C4-2B (cell line): ENCODE results near the gene ARNT2.

ENCODE experiments used
- H3K27ac ChIP-seq: fragments of 450-650 bp; 2 replicates; pipeline ENCODE4 v1.5.1; 2017
- CTCF ChIP-seq: fragments of 450-650 bp; conservative IDR thresholded peaks from 2 replicates; pipeline ENCODE4 v1.5.1; 2017; ENCODE audit warnings: mild to moderate bottlenecking
- ZFX ChIP-seq: fragments of 450-650 bp; IDR thresholded peaks from 2 replicates; pipeline ENCODE4 v1.6.1; 2017

Gene ARNT2

DNA sequence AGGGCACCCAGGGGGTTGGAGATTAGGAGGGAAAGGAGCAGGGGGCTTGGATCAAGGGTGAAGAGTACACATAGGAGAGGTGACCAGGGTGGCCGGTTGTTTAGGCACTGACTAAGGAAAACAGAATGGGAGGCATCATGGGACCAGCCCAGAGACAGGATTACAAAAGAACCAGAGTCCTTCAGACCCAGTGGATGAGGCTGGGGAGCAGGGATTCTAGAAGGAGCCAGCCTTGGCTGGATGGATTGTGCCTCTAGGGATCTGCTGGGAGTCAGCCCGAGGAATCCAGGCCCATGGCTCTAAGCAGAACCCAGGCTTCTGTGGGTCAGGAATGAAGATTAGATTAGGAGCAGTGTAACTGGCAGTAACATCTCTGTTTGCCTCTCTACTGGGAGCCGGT is 98.6 kb downstream of the ARNT2 start:
- TF ChIP-seq ZFX (no peak), CTCF (no peak)
- no peak overlapping the region for H3K27ac ChIP-seq

DNA sequence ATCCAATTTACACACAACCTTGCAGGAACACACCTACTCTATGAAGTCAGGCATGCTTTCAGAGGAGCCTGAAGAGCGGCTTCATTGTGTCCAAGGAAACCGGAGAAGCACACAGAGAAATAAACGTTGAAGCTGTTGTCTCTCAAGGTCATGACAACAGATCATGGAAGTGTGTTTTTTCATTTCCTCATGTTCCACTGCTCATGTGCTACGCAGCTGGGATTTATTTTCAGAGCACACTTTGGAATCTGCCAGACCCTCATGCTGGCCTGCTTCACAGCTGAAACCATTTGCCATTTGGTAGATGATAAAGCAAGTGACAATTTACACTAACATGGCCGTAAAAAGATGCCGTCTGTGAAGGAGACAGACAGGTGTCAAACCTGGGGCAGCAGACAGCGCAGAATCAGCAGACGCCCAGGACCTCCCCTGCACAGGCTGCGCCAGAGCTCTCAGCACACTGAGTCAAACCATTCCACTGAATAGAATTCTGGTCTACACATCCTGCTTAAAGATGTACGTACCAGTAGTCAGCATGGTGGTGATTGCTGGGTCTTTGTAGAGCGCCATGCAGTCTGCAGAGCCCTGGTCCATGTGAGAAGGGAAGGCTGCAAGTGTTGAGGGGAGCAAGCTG is 99.3 kb downstream of the ARNT2 start:
- no peak for TF ChIP-seq CTCF
- no peak for TF ChIP-seq ZFX
- H3K27ac ChIP-seq = no peak overlapping the region

GRCh38 chr15:80504931-80505330 is 100.7 kb downstream of the ARNT2 start:
- TF ChIP-seq CTCF (no peak), ZFX (no peak)
- no peak overlapping the region for H3K27ac ChIP-seq

DNA sequence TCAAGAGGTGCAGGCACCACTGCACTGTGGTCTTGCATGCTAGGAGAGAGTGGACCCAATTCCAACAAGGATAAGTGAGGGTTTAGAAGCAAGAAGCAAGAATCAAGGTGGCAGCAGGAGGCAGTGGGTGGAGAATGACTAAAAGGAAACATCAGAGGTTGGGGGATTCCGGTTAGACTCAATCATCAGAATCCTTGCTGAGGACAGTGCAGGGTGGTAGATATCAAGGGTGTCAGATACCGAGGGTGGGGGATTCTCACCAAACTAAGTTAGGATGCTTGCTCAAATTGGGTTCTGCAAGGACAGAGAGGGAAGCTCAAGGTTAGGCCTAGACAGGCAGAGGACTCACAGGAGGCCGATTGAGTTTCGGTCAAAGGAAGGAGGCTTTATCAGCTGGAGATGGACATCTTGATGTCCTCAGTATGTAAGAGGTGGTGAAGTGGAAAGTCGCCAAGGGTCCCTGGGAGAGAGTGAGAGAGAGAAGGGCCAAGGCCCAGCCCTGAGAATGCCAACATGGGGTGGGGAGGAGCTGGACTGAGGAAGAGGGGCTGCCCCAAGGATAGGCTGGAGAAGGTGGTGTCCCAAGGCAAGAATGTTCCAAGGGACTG is 102.2 kb downstream of the ARNT2 start:
- H3K27ac ChIP-seq = no peak overlapping the region
- TF ChIP-seq ZFX (no peak), CTCF (no peak)

- TF ChIP-seq ZFX = no peak
- TF ChIP-seq CTCF = no peak
- no peak overlapping the region for H3K27ac ChIP-seq
Observed at GRCh38 chr15:80507131-80507530, 102.9 kb downstream of the ARNT2 start.

GRCh38 chr15:80507638-80508316 is 103.6 kb downstream of the ARNT2 start:
- H3K27ac ChIP-seq = no peak overlapping the region
- TF ChIP-seq CTCF = no peak
- TF ChIP-seq ZFX = no peak

DNA sequence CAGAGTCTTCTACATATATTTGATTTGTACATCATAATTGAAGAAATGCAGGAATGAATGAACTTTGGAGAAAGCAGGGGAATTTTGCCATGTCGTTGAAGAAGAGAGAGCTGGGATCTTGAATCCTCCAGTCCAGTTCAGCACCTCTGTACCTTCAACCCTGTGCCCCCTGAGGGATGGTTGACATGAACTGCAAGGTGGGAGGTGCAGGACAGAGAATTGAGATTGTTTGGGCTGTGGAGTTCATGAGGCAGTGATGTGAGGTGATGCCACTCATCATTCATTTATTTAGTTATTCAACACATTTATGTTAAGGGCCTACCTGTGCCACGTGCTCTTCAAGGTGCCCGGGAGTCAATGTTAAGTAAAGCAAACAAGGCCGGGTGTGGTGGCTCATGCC is 104.6 kb downstream of the ARNT2 start:
- no peak overlapping the region for H3K27ac ChIP-seq
- TF ChIP-seq CTCF (no peak), ZFX (no peak)
